B cell (primary cell): ENCODE data around the gene CPED1. TPM values are rescaled to one million over a fixed set of nuclear protein-coding genes. Genes with fewer than 3 reads are reported as not detected.

Experiments
- ATAC-seq: fragments of 200-7000 bp; cut with Tn5 transposase; one replicate; pipeline ENCODE4 v1.10.0; 2021; ENCODE audit warnings: low read depth, mild to moderate bottlenecking, moderate number of reproducible peaks, moderate library complexity
- CTCF ChIA-PET: fragments of 350-600 bp; sonication (Branson Sonifier 250); formaldehyde crosslinking; loops from one replicate; lab custom pipeline; 2021; ENCODE audit warnings: antibody characterized with exemption, inconsistent platforms; lab: Charles Lee
- POLR2A ChIA-PET: fragments of 350-600 bp; sonication (Branson Sonifier 250); formaldehyde crosslinking; loops from one replicate; lab custom pipeline; 2021; ENCODE audit warnings: antibody characterized with exemption; lab: Charles Lee
- DNase-seq: peaks from one replicate; pipeline ENCODE4 v3.0.0; 2013
- H2AFZ ChIP-seq: 2 replicates; pipeline ENCODE4 v1.6.1; 2012; ENCODE audit warnings: mild to moderate bottlenecking, low read depth, low read length; ENCODE audit not compliant: insufficient read depth, poor library complexity, severe bottlenecking
- H3K27ac ChIP-seq, 2 donors: 1 replicate in 1 of 2; 2 replicates in 1 of 2; pipeline ENCODE4 v1.5.1; 2012 to 2013; ENCODE audit warnings: low read length in 2 of 2, mild to moderate bottlenecking in 2 of 2, moderate library complexity in 1 of 2
- H3K27me3 ChIP-seq, 4 experiments: fragments of 200-600 bp in 1 of 4; sonication (generic) in 1 of 4; replicated peaks in 1 of 4; 1 replicate in 2 of 4; 2 replicates in 2 of 4; pipeline versions ENCODE4 v1.6.1 to v1.7.0; 2013 to 2016; ENCODE audit warnings: low read length in 3 of 4, mild to moderate bottlenecking in 2 of 4, mixed read lengths in 1 of 4, moderate library complexity in 1 of 4; ENCODE audit not compliant: insufficient read depth in 4 of 4, control insufficient read depth in 3 of 4; ENCODE audit errors: control extremely low read depth in 1 of 4
- H3K36me3 ChIP-seq, 2 experiments: replicated peaks in 1 of 2; 1 replicate in 1 of 2; 2 replicates in 1 of 2; pipeline versions ENCODE4 v1.6.1 to v1.7.1; 2013; ENCODE audit warnings: low read length in 1 of 2; ENCODE audit not compliant: insufficient read depth in 2 of 2, control insufficient read depth in 1 of 2; ENCODE audit errors: control extremely low read depth in 1 of 2, extremely low read depth in 1 of 2
- H3K4me1 ChIP-seq, 2 donors: fragments of 200-600 bp in 1 of 2; sonication (generic) in 1 of 2; 1 replicate in 1 of 2; 2 replicates in 1 of 2; pipeline versions ENCODE4 v1.5.1 to v1.6.1; 2013 to 2017; ENCODE audit warnings: low read length in 2 of 2; ENCODE audit not compliant: control insufficient read depth in 2 of 2, insufficient read depth in 2 of 2
- H3K4me2 ChIP-seq: replicated peaks from 2 replicates; pipeline ENCODE3; 2012; ENCODE audit warnings: mild to moderate bottlenecking, low read depth, low read length; ENCODE audit not compliant: poor library complexity, severe bottlenecking
- H3K4me3 ChIP-seq, 5 experiments: fragments of 200-600 bp in 1 of 5; sonication (generic) in 1 of 5; 1 replicate in 3 of 5; 2 replicates in 2 of 5; pipeline versions ENCODE4 v1.5.1 to v1.7.0; 2011 to 2016; ENCODE audit warnings: low read length in 4 of 5, mild to moderate bottlenecking in 4 of 5, low read depth in 2 of 5, control low read depth in 1 of 5, moderate library complexity in 1 of 5; ENCODE audit not compliant: insufficient read depth in 1 of 5; ENCODE audit errors: control extremely low read depth in 1 of 5, extremely low read depth in 1 of 5
- H3K79me2 ChIP-seq: fragments of 200-600 bp; sonication (generic); one replicate; pipeline ENCODE4 v1.6.0; 2016; ENCODE audit warnings: low read length; ENCODE audit not compliant: control insufficient read depth, insufficient read depth
- H3K9ac ChIP-seq: fragments of 200-600 bp; sonication (generic); 2 replicates; pipeline ENCODE4 v1.6.1; 2017; ENCODE audit warnings: mild to moderate bottlenecking, low read length, moderate library complexity
- H3K9me3 ChIP-seq, 3 donors: one replicate each; pipeline versions ENCODE4 v1.6.1 to v1.7.1; 2013; ENCODE audit warnings: low read length in 2 of 3; ENCODE audit not compliant: control insufficient read depth in 2 of 3, insufficient read depth in 1 of 3; ENCODE audit errors: control extremely low read depth in 1 of 3
- H4K20me1 ChIP-seq: 2 replicates; pipeline ENCODE4 v1.6.0; 2012; ENCODE audit warnings: mild to moderate bottlenecking, low read length; ENCODE audit not compliant: insufficient read depth, control insufficient read depth, poor library complexity, severe bottlenecking
- H3K27ac Mint-ChIP-seq: one replicate; pipeline ENCODE4 v1.8.0; 2021; ENCODE audit warnings: mixed read lengths
- H3K27me3 Mint-ChIP-seq: one replicate; pipeline ENCODE4 v1.8.0; 2021; ENCODE audit warnings: mixed read lengths
- H3K4me1 Mint-ChIP-seq: one replicate; pipeline ENCODE4 v1.8.0; 2021; ENCODE audit warnings: mixed read lengths
- H3K4me3 Mint-ChIP-seq: one replicate; pipeline ENCODE4 v1.8.0; 2021; ENCODE audit warnings: mixed read lengths
- H3K9me3 Mint-ChIP-seq: one replicate; pipeline ENCODE4 v1.8.0; 2022; ENCODE audit warnings: mixed read lengths; ENCODE audit not compliant: insufficient read depth
- EZH2 ChIP-seq: IDR thresholded peaks from 2 replicates; pipeline ENCODE4 v1.6.1; 2012; ENCODE audit warnings: borderline replicate concordance, low read depth, mild to moderate bottlenecking, moderate library complexity, low read length; ENCODE audit not compliant: insufficient read depth, poor library complexity, severe bottlenecking
- WGBS: methylation state at CpG from one replicate; pipeline ENCODE4 v1.1.5; 2013; ENCODE audit warnings: missing lambda C conversion rate; ENCODE audit not compliant: insufficient coverage; 5-methylcytosine and 5-hydroxymethylcytosine counted together
- intact Hi-C: fragments of 100-400 bp; cut with micrococcal nuclease; formaldehyde crosslinking; loops from one replicate; pipeline ENCODE4 v1.10.0; 2022
- polyA plus RNA-seq: library from polyadenylated mRNA; depleted of rRNA; stranded (reverse); fragments of >200 nt; gene quantifications from 2 replicates; pipeline ENCODE4 v1.2.3, GENCODE V29; 2012
- total RNA-seq, 2 donors: library from RNA; stranded (reverse); fragments of 120-200 nt in 1 of 2; gene quantifications; 1 replicate in 1 of 2; 2 replicates in 1 of 2; pipeline versions ENCODE4 v1.2.3 to v1.2.4, GENCODE V29; 2013 to 2022
- TF ChIP-seq, protein P1 (sequence below): fragments of 200-600 bp; IDR thresholded peaks from one replicate; pipeline ENCODE4 v1.8.0; 2022; ENCODE audit warnings: antibody characterized with exemption, mild to moderate bottlenecking

The CPED1 gene
- total and polyA plus RNA-seq, 2 donors (not counting 1 experiment from before 2014, with no cell fraction given): 0.44 to 3.8 TPM

DNA sequence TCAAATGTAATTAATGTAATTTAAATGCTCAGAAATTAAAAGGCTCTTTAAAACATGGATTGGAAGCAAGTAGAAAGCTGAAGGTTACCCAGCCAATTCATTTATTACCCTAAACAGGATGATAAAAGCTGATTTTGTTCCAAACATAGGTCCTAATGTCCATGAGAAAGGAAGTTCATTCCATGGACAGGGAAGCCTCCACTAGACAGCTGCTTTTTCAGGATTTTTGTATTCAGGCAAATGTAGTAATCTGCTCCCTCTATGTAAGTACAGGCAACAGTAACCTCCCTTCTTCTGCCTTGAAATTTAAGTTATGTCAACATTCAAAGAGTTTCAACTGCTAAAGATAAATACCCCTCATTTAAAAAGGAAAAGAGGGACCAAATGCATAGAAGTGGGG is 217.3 kb downstream of the CPED1 start:
- Histone ChIP-seq H3K4me1 (peaks cover 22 to 27% of the 10 kb centered on the region in 2 donors), H3K4me2 (no peak overlapping the region), H3K36me3 (no peaks in the 10 kb centered on the region), H4K20me1 (no peaks in the 10 kb centered on the region), H3K27me3 (no peaks in the 10 kb centered on the region), H2AFZ (no peak overlapping the region), H3K9ac (no peak overlapping the region), H3K27ac (no peak overlapping the region), H3K9me3 (no peaks in the 10 kb centered on the region), H3K4me3 (no peak overlapping the region), H3K79me2 (no peaks in the 10 kb centered on the region)
- Mint-ChIP-seq H3K27ac (no peak overlapping the region), H3K27me3 (no peaks in the 10 kb centered on the region), H3K4me1 (peaks cover 41% of the 10 kb centered on the region), H3K4me3 (no peak overlapping the region), H3K9me3 (peaks cover 4% of the 10 kb centered on the region)
- ATAC-seq (no peak), DNase-seq (no peak)
- TF ChIP-seq, protein P1, sequence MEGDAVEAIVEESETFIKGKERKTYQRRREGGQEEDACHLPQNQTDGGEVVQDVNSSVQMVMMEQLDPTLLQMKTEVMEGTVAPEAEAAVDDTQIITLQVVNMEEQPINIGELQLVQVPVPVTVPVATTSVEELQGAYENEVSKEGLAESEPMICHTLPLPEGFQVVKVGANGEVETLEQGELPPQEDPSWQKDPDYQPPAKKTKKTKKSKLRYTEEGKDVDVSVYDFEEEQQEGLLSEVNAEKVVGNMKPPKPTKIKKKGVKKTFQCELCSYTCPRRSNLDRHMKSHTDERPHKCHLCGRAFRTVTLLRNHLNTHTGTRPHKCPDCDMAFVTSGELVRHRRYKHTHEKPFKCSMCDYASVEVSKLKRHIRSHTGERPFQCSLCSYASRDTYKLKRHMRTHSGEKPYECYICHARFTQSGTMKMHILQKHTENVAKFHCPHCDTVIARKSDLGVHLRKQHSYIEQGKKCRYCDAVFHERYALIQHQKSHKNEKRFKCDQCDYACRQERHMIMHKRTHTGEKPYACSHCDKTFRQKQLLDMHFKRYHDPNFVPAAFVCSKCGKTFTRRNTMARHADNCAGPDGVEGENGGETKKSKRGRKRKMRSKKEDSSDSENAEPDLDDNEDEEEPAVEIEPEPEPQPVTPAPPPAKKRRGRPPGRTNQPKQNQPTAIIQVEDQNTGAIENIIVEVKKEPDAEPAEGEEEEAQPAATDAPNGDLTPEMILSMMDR: no peak
- no peak for TF ChIP-seq EZH2
- CTCF ChIA-PET: no interaction called here
- POLR2A ChIA-PET: no interaction called here
- intact Hi-C loops: no loop called here

DNA sequence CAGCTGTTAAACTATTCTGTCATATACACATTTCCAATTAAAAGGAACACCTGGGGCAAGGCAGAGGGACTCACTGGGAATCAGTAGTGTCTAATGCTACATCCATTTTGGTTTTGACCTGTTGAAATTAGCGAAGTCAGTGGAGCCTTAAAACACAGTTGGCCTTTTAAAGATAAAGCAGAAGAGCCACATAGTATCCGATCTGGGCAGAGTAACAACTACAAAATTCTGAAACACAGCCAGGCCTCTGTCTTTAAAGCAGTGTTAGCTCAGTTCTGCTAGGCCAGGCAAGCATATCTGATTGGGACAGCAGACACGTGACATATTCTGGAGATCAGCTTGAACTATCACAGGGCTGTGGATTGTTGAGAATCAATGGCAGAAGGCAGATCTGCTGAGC is 222.7 kb downstream of the CPED1 start:
- H3K4me1 Mint-ChIP-seq: peaks cover 26% of the 10 kb centered on the region
- no peak for ATAC-seq
- H3K9me3 ChIP-seq: no peaks in the 10 kb centered on the region
- POLR2A ChIA-PET: no interaction called here
- peaks cover 4% of the 10 kb centered on the region for H3K9me3 Mint-ChIP-seq
- H3K27ac Mint-ChIP-seq: peak overlapping the region; percentile 51
- intact Hi-C loops: no loop called here
- H3K27ac ChIP-seq: peak overlapping the region in 1 of 2 donors; percentile 63
- H3K27me3 ChIP-seq: no peaks in the 10 kb centered on the region
- no peaks in the 10 kb centered on the region for H3K27me3 Mint-ChIP-seq
- H3K4me3 ChIP-seq: no peak overlapping the region
- CTCF ChIA-PET: no interaction called here
- peaks cover 0 to 9% of the 10 kb centered on the region in 2 donors for H3K4me1 ChIP-seq
- no peak overlapping the region for H3K4me3 Mint-ChIP-seq
- DNase-seq: no peak
- no peaks in the 10 kb centered on the region for H3K36me3 ChIP-seq
- TF ChIP-seq, protein P1: no peak
- TF ChIP-seq EZH2: no peak
- WGBS: 60% methylated on average over 2 of the region's 3 CpGs
- no peak overlapping the region for H2AFZ ChIP-seq
- H3K79me2 ChIP-seq: no peaks in the 10 kb centered on the region
- H3K9ac ChIP-seq: no peak overlapping the region
- no peak overlapping the region for H3K4me2 ChIP-seq
- H4K20me1 ChIP-seq: no peaks in the 10 kb centered on the region
